Measurements from ENCODE around the gene ZNF710. TPM values are rescaled to one million over a fixed set of nuclear protein-coding genes. Genes with fewer than 3 reads are reported as not detected.

ZNF710 gene
- total and polyA plus RNA-seq, 2 of the 13 experiments (the other 11 are each of a cell fraction or from before 2014, with no cell fraction given) = 4.7 to 20.6 TPM

- no peak for DNase-seq (ENCODE audit: low spot score)
- ATAC-seq = no peak
- H3K4me1 ChIP-seq (ENCODE audit: insufficient read depth, low read length) = peaks cover 76% of the 10 kb centered on the region
- FAIRE-seq = no peak
- H3K36me3 ChIP-seq (replicated peaks in 1 of 2; ENCODE audit: control insufficient read depth in 1 of 2, insufficient read depth in 2 of 2, low read length in 2 of 2) = no peaks in the 10 kb centered on the region
- no peak overlapping the region for H3K4me2 ChIP-seq (ENCODE audit: low read depth, low read length)
- intact Hi-C loops (cut with micrococcal nuclease; ENCODE audit: unreplicated experiment) = no loop called here
- no peak overlapping the region for H3K27ac ChIP-seq (ENCODE audit: extremely low read length, insufficient read depth, low read length)
- no peak overlapping the region for H2AFZ ChIP-seq (ENCODE audit: low read length)
- in situ Hi-C loops (cut with HindIII; ENCODE audit: extremely low pct_ligation_motif_present, low pct_unique_long_range_greater_than_20kb) = loop anchor here (25.0 kb wide), 1 partner anchor 362 kb away; no protein-coding TSS in a partner anchor
- no peaks in the 10 kb centered on the region for H3K27me3 ChIP-seq (ENCODE audit: control insufficient read depth in 1 of 2, insufficient read depth in 2 of 2, low read length in 2 of 2)
- TF ChIP-seq ZNF780A (CRISPR knock-in tag; IDR thresholded peaks at IDR 0.05) (no peak), ZNF121 (CRISPR knock-in tag; IDR thresholded peaks at IDR 0.05) (peak; percentile 63; the same call in 1 of the 2 replicates)
- ChIA-PET POLR2A (no interaction called here), CTCF (ENCODE audit: low intra/inter-chr PET ratio, low total read pairs) (no interaction called here)
- no TSS peak for BruUV-seq (replicated peaks)
- no peak overlapping the region for H3K4me3 ChIP-seq (replicated peaks in 1 of 3; ENCODE audit: insufficient read depth in 1 of 3, low read depth in 2 of 3, low read length in 3 of 3)
- H3K79me2 ChIP-seq (ENCODE audit: insufficient read depth, low read length) = peaks cover 9% of the 10 kb centered on the region
- no peak overlapping the region for H3K9ac ChIP-seq (ENCODE audit: insufficient read depth, low read depth, low read length)
- H3K9me3 ChIP-seq (ENCODE audit: low read length) = no peaks in the 10 kb centered on the region
- H4K20me1 ChIP-seq (ENCODE audit: insufficient read depth, low read length) = peaks cover 18% of the 10 kb centered on the region
- 94% methylated on average over 10 of the region's 10 CpGs for WGBS (ENCODE audit: low lambda C conversion rate)
Observed at GRCh38 chr15:90099072-90099867, 98.1 kb downstream of the ZNF710 start.

- FAIRE-seq (no peak), ATAC-seq (no peak), DNase-seq (ENCODE audit: low spot score) (peak; percentile 41)
- peaks cover 18% of the 10 kb centered on the region for H4K20me1 ChIP-seq (ENCODE audit: insufficient read depth, low read length)
- intact Hi-C loops (cut with micrococcal nuclease; ENCODE audit: unreplicated experiment) = no loop called here
- no peak overlapping the region for H3K4me3 ChIP-seq (replicated peaks in 1 of 3; ENCODE audit: insufficient read depth in 1 of 3, low read depth in 2 of 3, low read length in 3 of 3)
- H3K36me3 ChIP-seq (replicated peaks in 1 of 2; ENCODE audit: control insufficient read depth in 1 of 2, insufficient read depth in 2 of 2, low read length in 2 of 2) = no peaks in the 10 kb centered on the region
- in situ Hi-C loops (cut with HindIII; ENCODE audit: extremely low pct_ligation_motif_present, low pct_unique_long_range_greater_than_20kb) = loop anchor here (25.0 kb wide), 1 partner anchor 363 kb away; no protein-coding TSS in a partner anchor
- ChIA-PET POLR2A (no interaction called here), CTCF (ENCODE audit: low intra/inter-chr PET ratio, low total read pairs) (no interaction called here)
- no peak for TF ChIP-seq ARNT2 (CRISPR knock-in tag; IDR thresholded peaks at IDR 0.05; ENCODE audit: low read depth)
- peak; percentile 23; the same call in 1 of the 2 replicates for TF ChIP-seq RARA (CRISPR knock-in tag; IDR thresholded peaks at IDR 0.05)
- no TSS peak for BruUV-seq (replicated peaks)
- no peak overlapping the region for H2AFZ ChIP-seq (ENCODE audit: low read length)
- H3K27ac ChIP-seq (ENCODE audit: extremely low read length, insufficient read depth, low read length) = no peak overlapping the region
- peaks cover 7% of the 10 kb centered on the region for H3K79me2 ChIP-seq (ENCODE audit: insufficient read depth, low read length)
- H3K9me3 ChIP-seq (ENCODE audit: low read length) = no peaks in the 10 kb centered on the region
- no peak overlapping the region for H3K9ac ChIP-seq (ENCODE audit: insufficient read depth, low read depth, low read length)
- 80% methylated on average over 11 of the region's 11 CpGs for WGBS (ENCODE audit: low lambda C conversion rate)
- peak overlapping the region; percentile 85 for H3K4me2 ChIP-seq (ENCODE audit: low read depth, low read length)
- H3K4me1 ChIP-seq (ENCODE audit: insufficient read depth, low read length) = peaks cover 76% of the 10 kb centered on the region
- no peaks in the 10 kb centered on the region for H3K27me3 ChIP-seq (ENCODE audit: control insufficient read depth in 1 of 2, insufficient read depth in 2 of 2, low read length in 2 of 2)
Observed at GRCh38 chr15:90099868-90100831, 99.0 kb downstream of the ZNF710 start.

Data from HepG2 (cell line).